ENCODE measurements around the gene SH3PXD2A.

- TF ChIP-seq, protein P1, sequence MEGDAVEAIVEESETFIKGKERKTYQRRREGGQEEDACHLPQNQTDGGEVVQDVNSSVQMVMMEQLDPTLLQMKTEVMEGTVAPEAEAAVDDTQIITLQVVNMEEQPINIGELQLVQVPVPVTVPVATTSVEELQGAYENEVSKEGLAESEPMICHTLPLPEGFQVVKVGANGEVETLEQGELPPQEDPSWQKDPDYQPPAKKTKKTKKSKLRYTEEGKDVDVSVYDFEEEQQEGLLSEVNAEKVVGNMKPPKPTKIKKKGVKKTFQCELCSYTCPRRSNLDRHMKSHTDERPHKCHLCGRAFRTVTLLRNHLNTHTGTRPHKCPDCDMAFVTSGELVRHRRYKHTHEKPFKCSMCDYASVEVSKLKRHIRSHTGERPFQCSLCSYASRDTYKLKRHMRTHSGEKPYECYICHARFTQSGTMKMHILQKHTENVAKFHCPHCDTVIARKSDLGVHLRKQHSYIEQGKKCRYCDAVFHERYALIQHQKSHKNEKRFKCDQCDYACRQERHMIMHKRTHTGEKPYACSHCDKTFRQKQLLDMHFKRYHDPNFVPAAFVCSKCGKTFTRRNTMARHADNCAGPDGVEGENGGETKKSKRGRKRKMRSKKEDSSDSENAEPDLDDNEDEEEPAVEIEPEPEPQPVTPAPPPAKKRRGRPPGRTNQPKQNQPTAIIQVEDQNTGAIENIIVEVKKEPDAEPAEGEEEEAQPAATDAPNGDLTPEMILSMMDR (IDR thresholded peaks at IDR 0.05 in 4 of 5, conservative IDR thresholded peaks at IDR 0.05 in 1 of 5) = no peak
- no peak for TF ChIP-seq POLR2A (IDR thresholded peaks at IDR 0.05)
These were observed 71.3 kb downstream of the SH3PXD2A start for GRCh38 chr10:103784089-103784488.

Data from gastrocnemius medialis (tissue), 4 donors.